Stomach smooth muscle (tissue), 2 donors: ENCODE measurements around the gene COL25A1.
"Not testable (repeated sequence)": the region's sequence is repeated elsewhere in the genome, so short reads cannot be mapped to it uniquely, and the experiment has no call there.

Experiments used
- H3K27ac ChIP-seq: one replicate; pipeline ENCODE4 v1.7.0; 2013; ENCODE audit warnings: mild to moderate bottlenecking, low read length, inconsistent platforms
- H3K27me3 ChIP-seq, 2 donors: one replicate each; pipeline ENCODE4 v1.7.0; 2013; ENCODE audit warnings: low read length in 2 of 2; ENCODE audit not compliant: insufficient read depth in 2 of 2, control insufficient read depth in 1 of 2
- H3K36me3 ChIP-seq, 2 donors: one replicate each; pipeline ENCODE4 v1.7.0; 2013; ENCODE audit warnings: low read length in 2 of 2; ENCODE audit not compliant: control insufficient read depth in 2 of 2, insufficient read depth in 2 of 2
- H3K4me1 ChIP-seq: one replicate; pipeline ENCODE4 v1.7.0; 2013; ENCODE audit warnings: low read length; ENCODE audit not compliant: control insufficient read depth, insufficient read depth
- H3K4me3 ChIP-seq, 2 donors: one replicate each; pipeline ENCODE4 v1.7.0; 2013; ENCODE audit warnings: low read length in 2 of 2
- H3K9ac ChIP-seq, 2 donors: one replicate each; pipeline ENCODE4 v1.7.0; 2013; ENCODE audit warnings: low read length in 2 of 2, mild to moderate bottlenecking in 1 of 2
- H3K9me3 ChIP-seq, 2 donors: one replicate each; pipeline ENCODE4 v1.7.0; 2013; ENCODE audit warnings: low read length in 2 of 2; ENCODE audit not compliant: control insufficient read depth in 2 of 2
- donor health status: healthy.
- donor health status: Pancreatic carcinoma.

The COL25A1 gene

DNA sequence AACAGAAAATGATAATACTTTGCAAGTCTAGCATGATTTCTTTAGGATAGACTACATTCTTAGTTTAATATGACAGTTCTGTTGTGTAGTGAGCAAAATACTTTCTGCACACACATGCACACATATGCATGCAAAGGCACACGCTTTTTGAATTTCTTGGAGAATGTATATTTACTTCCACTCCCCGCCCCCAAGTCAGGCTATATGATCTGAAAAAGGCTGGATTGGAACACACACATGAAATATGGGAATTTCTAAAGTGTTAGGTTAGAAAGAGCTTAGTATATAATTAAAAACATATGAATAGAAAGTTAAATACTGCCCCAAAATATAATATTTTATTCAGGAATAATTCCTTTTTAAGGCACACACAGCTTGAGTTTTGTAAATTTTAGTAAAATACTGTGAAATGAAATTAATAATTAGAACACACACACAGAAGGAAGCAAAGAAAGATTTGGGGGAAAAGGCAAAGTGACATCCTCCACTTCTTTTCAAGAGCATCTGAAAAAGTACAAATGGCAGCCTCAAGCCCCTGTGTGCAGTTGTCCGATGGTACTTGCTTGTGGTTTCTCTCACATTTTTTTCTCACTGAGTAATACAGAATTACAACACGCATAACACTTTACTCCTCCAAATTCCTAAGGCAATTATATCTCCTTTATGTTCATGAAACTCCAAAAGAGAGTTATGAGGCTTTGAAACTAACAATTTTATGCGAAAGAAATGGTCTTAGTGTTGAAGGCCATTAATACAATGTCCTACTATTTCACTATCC is 310.7 kb downstream of the COL25A1 start:
- H3K36me3 ChIP-seq: no peaks in the 10 kb centered on the region
- no peaks in the 10 kb centered on the region for H3K9me3 ChIP-seq
- no peak overlapping the region for H3K9ac ChIP-seq
- no peaks in the 10 kb centered on the region for H3K4me1 ChIP-seq
- no peak overlapping the region for H3K4me3 ChIP-seq
- H3K27me3 ChIP-seq: no peaks in the 10 kb centered on the region
- H3K27ac ChIP-seq: no peak overlapping the region

DNA sequence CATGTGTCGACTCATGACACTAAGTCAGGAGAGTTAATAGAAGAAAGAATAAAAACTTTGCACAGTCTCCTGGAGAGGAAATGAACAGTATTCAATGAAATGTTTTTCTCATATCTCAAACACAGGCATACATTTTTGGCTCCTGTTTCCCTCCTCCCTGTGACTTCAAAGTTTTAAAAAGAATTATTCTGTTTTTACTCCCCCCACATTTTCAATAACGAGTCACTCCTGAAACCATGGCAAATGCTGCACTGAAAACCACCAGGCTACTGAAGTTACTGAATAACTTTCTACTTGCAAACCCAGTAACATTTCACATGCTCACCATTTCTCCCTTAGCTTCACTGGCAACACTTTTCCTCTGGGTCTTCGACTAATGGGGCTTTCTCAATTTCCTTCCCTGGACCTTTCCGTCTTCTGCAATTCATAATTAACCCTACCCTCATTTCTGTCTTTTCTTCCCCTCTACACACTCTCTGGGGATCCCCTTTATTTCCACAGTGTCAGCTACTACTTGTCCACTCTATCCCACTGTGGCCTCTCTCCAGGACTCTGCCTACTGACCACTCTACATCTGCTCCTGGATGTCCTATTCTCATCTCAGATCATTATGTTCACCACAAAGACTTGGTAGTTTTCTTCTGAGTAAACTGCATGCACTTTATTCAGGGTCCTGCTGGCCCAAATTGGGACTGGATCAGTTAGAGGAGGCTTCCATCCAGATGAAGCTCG is 313.8 kb downstream of the COL25A1 start:
- no peak overlapping the region for H3K27ac ChIP-seq
- H3K27me3 ChIP-seq: no peaks in the 10 kb centered on the region
- H3K9ac ChIP-seq: no peak overlapping the region
- H3K4me3 ChIP-seq: no peak overlapping the region
- H3K9me3 ChIP-seq: no peaks in the 10 kb centered on the region
- H3K36me3 ChIP-seq: no peaks in the 10 kb centered on the region
- H3K4me1 ChIP-seq: no peaks in the 10 kb centered on the region

DNA sequence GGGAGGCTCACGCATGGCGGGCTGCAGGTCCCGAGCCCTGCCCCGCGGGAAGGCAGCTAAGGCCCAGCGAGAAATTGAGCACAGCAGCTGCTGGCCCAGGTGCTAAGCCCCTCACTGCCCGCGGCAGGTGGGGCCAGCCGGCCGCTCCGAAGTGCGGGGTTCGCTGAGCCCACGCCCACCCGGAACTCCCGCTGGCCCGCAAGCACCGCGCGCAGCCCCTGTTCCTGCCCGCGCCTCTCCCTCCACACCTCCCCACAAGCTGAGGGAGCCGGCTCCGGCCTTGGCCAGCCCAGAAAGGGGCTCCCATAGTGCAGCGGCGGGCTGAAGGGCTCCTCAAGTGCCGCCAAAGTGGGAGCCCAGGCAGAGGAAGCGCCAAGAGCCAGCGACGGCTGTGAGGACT is 318.0 kb downstream of the COL25A1 start:
- not testable (repeated sequence) for H3K9me3 ChIP-seq, H3K36me3 ChIP-seq, H3K4me3 ChIP-seq

DNA sequence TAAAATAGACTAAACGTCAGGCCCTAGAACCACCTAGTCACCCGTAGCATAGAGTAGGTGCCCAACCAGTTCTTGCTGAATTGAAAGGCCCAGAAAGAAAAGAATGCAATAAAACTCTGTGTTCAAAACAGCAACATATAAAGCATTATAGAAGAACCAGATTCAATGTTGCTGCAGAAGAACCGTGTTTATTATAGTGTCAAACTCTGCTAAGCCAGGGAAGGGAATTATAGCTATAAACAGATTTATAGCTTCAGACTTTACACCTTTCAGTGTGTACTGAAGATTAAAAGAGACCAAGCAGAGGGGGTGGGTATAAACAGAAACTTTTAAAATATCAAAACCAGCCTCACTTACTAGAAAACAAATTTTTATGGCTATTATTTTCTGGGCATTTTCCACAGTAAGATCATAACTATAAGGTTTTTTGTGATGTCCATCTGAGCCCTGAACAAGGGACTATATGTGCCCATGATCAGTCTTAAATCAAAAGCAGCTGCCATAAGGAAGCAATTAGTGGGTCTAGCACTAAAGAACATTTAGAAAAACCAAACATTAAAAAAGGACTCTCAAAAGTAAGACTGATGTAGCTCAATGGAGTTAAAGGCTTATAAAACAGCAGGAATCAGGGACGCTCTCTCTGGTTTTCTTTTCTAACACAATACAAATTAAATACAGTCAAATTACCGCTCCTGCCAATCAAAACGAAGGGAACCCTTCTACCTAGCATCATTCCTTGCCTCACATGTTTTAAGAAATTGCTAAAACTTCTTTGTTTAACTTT is 319.9 kb downstream of the COL25A1 start:
- Histone ChIP-seq H3K4me1 (no peaks in the 10 kb centered on the region), H3K4me3 (no peak overlapping the region), H3K9ac (no peak overlapping the region), H3K27me3 (no peaks in the 10 kb centered on the region), H3K36me3 (no peaks in the 10 kb centered on the region), H3K27ac (no peak overlapping the region), H3K9me3 (no peaks in the 10 kb centered on the region)

More for the DNA sequence above, 318.0 kb downstream of the COL25A1 start:
- H3K27me3 ChIP-seq, H3K4me1 ChIP-seq, H3K27ac ChIP-seq, H3K9ac ChIP-seq: not testable (repeated sequence)

DNA sequence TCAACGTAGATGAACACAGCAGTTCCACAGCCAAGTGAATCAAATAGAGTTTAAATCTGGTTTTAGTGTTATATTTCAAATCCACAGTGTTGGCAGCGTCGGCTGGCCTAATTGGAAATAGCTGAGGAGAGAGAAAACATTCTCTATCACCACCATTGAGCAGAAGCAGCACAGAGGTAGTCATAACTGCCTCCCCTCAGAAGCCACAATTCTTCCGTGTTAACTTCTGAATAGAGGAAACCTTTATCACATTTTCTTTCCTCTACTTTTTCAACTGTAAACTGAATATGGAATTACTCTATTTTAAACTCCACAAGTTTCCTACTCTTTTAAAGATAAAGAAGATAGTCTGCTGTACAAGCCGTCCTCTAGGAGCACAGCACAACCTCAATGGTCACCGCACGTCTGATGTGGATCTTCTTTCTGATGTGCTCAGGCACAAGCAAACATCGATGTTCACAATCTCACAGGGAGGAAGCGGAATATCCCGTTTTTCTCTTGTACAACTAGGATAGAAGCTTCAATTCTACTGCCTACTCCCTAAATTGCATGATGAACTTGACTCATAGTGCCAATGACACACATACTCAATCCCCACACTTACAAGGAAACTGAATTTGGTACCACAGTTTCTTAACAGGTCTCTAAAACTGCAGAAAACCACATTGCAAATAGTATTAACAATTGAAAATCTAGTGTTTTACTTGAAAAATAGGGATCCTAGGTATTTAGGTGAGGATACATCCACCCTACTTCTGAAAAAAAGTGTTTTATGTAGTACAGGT is 321.8 kb downstream of the COL25A1 start:
- H3K9ac ChIP-seq: no peak overlapping the region
- H3K27ac ChIP-seq: no peak overlapping the region
- H3K4me3 ChIP-seq: no peak overlapping the region
- no peaks in the 10 kb centered on the region for H3K36me3 ChIP-seq
- H3K9me3 ChIP-seq: no peaks in the 10 kb centered on the region
- H3K27me3 ChIP-seq: no peaks in the 10 kb centered on the region
- H3K4me1 ChIP-seq: no peaks in the 10 kb centered on the region

DNA sequence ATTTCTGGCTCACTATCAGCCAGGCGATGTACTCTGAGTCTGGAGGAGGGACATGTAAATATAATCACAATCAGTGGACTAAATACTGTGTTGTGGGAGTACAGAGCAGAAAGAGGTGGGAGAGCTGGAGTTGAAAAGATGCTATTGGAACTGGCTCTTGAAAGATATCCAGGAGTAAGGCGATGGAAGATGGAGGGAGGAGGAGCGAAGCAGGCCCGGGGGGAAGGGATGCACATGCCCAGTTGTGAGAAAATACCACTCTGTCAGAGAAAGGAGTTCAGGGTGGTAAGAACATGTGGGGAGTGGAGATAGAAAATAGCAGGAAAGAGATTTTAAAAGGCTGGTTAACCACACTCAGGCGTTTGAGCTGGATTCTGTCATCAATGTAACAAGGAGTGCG is 322.7 kb downstream of the COL25A1 start:
- H3K4me3 ChIP-seq: no peak overlapping the region
- no peak overlapping the region for H3K9ac ChIP-seq
- no peaks in the 10 kb centered on the region for H3K9me3 ChIP-seq
- H3K36me3 ChIP-seq: no peaks in the 10 kb centered on the region
- no peaks in the 10 kb centered on the region for H3K27me3 ChIP-seq
- no peak overlapping the region for H3K27ac ChIP-seq
- H3K4me1 ChIP-seq: no peaks in the 10 kb centered on the region

DNA sequence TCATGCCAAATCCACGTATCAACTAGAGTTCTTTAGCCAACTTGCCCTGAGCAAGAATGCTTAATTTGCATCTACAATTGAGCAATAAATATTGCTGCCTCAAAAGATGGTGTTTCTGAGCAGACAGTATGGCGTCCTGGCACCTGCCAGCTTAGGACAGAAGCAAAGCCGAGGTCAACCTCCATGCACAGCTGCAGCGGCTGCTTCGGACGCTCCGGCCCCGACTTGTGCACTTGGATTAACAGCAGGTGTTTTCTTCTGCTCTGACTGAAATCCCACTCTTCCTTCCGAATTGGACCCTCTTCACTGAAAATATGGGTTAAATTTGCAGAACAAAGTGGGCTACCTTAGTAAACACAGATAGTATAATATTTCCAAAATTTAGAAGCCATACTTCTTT is 324.4 kb downstream of the COL25A1 start:
- no peak overlapping the region for H3K9ac ChIP-seq
- H3K27ac ChIP-seq: no peak overlapping the region
- no peaks in the 10 kb centered on the region for H3K9me3 ChIP-seq
- H3K36me3 ChIP-seq: no peaks in the 10 kb centered on the region
- H3K27me3 ChIP-seq: no peaks in the 10 kb centered on the region
- H3K4me3 ChIP-seq: no peak overlapping the region
- no peaks in the 10 kb centered on the region for H3K4me1 ChIP-seq

DNA sequence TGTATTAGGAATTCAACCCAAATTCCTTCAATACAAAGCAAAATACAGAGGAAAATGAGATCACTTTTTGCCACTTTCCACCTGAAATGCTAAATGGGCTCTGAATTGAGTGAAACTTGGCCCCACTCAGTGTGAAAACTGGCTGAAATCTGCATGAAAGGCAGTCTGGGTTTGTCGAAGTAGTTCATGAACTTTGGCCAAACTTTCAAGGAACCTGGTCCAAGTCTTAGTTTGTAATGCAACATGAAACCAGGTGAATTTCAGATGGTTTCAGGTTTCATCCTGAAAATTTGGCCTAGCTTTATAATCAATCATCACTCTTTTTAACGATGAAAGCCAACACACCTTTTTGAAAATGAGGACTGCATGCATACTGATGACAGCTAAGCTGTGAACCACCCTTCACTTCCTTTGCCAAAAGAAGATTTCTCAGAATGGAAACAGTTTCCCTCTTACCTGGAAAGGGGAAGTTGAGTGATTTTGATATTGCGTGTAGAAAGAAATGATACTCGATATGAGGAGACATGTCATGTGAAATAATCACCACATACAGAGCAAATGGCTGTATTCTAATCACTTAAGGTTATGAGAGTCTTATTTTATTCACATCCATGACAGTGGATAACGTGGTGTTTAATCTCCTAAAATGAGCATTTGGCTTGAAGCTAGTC is 329.7 kb downstream of the COL25A1 start:
- H3K9me3 ChIP-seq: no peaks in the 10 kb centered on the region
- no peak overlapping the region for H3K9ac ChIP-seq
- no peaks in the 10 kb centered on the region for H3K4me1 ChIP-seq
- H3K27ac ChIP-seq: no peak overlapping the region
- H3K27me3 ChIP-seq: no peaks in the 10 kb centered on the region
- no peaks in the 10 kb centered on the region for H3K36me3 ChIP-seq
- no peak overlapping the region for H3K4me3 ChIP-seq

DNA sequence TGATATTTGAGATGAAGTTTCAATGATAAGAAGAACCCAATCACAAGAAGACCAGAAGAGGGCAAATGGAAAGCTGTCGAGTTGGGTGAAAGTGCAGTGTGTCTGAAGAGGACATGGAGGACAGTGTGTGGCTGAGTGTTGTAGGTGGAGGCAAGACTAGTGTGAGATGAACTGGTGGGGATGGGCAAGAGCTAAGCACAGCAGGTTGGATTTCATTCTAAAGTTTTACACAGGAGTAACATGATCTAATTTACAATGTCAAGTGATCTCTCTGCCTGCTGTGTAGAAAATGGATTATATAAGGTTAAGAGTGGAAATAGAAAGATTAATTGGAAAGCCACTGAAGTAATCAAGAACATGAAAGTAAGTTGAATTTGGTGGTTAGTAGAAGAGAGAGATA is 331.0 kb downstream of the COL25A1 start:
- Histone ChIP-seq H3K27me3 (no peaks in the 10 kb centered on the region), H3K4me3 (no peak overlapping the region), H3K4me1 (no peaks in the 10 kb centered on the region), H3K36me3 (no peaks in the 10 kb centered on the region), H3K9ac (no peak overlapping the region), H3K27ac (no peak overlapping the region), H3K9me3 (no peaks in the 10 kb centered on the region)
